Body of pancreas (tissue), 4 donors: Measurements from ENCODE around the gene ZNF541. TPM values are rescaled to one million over a fixed set of nuclear protein-coding genes. Genes with fewer than 3 reads are reported as not detected.

ENCODE experiments used
- ATAC-seq: fragments of 150-250 bp; one replicate; pipeline ENCODE4 v1.9.1; 2016
- DNase-seq, 4 donors: peaks; one replicate each; pipeline ENCODE4 v3.0.0-alpha.2; 2019
- H3K27ac ChIP-seq, 4 donors: fragments of 200-600 bp; sonication (generic); 1 replicate in 3 of 4; 2 replicates in 1 of 4; pipeline versions ENCODE4 v1.5.1 to v1.6.1; 2016 to 2019; ENCODE audit warnings: mild to moderate bottlenecking in 1 of 4, mixed read lengths in 1 of 4, moderate library complexity in 1 of 4
- H3K27me3 ChIP-seq, 2 donors: fragments of 200-600 bp; sonication (generic); one replicate each; pipeline ENCODE4 v1.6.0; 2016; ENCODE audit warnings: mild to moderate bottlenecking in 1 of 2
- H3K36me3 ChIP-seq, 2 donors: fragments of 200-600 bp; sonication (generic); replicated peaks in 1 of 2; 2 replicates each; pipeline ENCODE4 v1.5.1; 2016; ENCODE audit warnings: low read depth in 2 of 2; ENCODE audit not compliant: insufficient read depth in 1 of 2
- H3K4me1 ChIP-seq: fragments of 200-600 bp; sonication (generic); one replicate; pipeline ENCODE4 v1.6.0; 2016
- H3K4me3 ChIP-seq, 2 donors: fragments of 200-600 bp; sonication (generic); 1 replicate in 1 of 2; 2 replicates in 1 of 2; pipeline ENCODE4 v1.5.1; 2016 to 2019
- H3K9me3 ChIP-seq, 3 donors: fragments of 200-600 bp; sonication (generic); 1 replicate in 2 of 3; 2 replicates in 1 of 3; pipeline ENCODE4 v1.5.1; 2016
- POLR2A ChIP-seq, 3 donors: fragments of 450-650 bp; IDR thresholded peaks; one replicate each; pipeline ENCODE4 v1.6.1; 2016; ENCODE audit warnings: antibody characterized with exemption in 3 of 3, mild to moderate bottlenecking in 2 of 3
- WGBS, 2 donors: methylation state at CpG; one replicate each; pipeline ENCODE4 v1.1.5; 2017; 5-methylcytosine and 5-hydroxymethylcytosine counted together
- intact Hi-C: fragments of 100-400 bp; cut with DNase I; formaldehyde crosslinking; loops from one replicate; pipeline ENCODE4 v1.15.1; 2023
- total RNA-seq, 2 donors: library from RNA; depleted of rRNA; stranded (reverse); fragments of >200 nt; gene quantifications; one replicate each; pipeline ENCODE4 v1.1.0, GENCODE V29; 2016
- TF ChIP-seq, protein P1 (sequence below), 7 experiments: fragments of 450-650 bp in 4 of 7; fragments of 200-600 bp in 3 of 7; sonication (generic) in 3 of 7; IDR thresholded peaks; one replicate each; pipeline ENCODE4 v1.5.1; 2016 to 2019; ENCODE audit warnings: antibody characterized with exemption in 7 of 7

ZNF541 gene
- total RNA-seq, 2 donors from 2014 or later: under 0.01 TPM; not detected in 1

DNA sequence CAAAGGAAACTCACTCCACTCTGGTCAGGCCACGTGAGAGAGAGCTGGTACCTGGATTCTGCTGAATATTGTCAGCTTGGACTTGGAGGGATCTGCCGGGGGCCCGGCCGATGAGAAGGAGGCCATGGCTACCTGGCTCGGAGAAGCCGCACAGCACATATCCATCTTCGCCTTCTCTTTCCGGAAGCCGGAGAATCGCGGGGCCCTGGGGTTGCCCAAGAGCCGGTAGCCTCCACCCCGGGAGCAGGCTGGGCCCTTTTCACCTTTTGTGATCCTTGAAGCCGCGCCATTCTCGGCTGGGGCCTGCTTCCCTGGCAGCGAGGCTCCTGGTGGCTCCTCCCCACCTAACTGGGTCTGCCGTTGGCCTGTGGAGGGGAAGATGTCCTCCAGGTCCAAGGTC is 28.9 kb downstream of the ZNF541 start:
- 84 to 86% methylated on average over 7 to 18 of the region's 18 CpGs for WGBS, 2 donors
- DNase-seq: no peak
- Histone ChIP-seq H3K27me3 (peaks cover 0 to 6% of the 10 kb centered on the region in 2 donors), H3K9me3 (no peaks in the 10 kb centered on the region), H3K36me3 (no peaks in the 10 kb centered on the region), H3K27ac (no peak overlapping the region), H3K4me3 (no peak overlapping the region), H3K4me1 (peaks cover 9% of the 10 kb centered on the region)
- no peak for ATAC-seq
- intact Hi-C loops: no loop called here
- no peak for TF ChIP-seq POLR2A (IDR thresholded peaks at IDR 0.05)
- TF ChIP-seq, protein P1, sequence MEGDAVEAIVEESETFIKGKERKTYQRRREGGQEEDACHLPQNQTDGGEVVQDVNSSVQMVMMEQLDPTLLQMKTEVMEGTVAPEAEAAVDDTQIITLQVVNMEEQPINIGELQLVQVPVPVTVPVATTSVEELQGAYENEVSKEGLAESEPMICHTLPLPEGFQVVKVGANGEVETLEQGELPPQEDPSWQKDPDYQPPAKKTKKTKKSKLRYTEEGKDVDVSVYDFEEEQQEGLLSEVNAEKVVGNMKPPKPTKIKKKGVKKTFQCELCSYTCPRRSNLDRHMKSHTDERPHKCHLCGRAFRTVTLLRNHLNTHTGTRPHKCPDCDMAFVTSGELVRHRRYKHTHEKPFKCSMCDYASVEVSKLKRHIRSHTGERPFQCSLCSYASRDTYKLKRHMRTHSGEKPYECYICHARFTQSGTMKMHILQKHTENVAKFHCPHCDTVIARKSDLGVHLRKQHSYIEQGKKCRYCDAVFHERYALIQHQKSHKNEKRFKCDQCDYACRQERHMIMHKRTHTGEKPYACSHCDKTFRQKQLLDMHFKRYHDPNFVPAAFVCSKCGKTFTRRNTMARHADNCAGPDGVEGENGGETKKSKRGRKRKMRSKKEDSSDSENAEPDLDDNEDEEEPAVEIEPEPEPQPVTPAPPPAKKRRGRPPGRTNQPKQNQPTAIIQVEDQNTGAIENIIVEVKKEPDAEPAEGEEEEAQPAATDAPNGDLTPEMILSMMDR (IDR thresholded peaks at IDR 0.05): no peak

DNA sequence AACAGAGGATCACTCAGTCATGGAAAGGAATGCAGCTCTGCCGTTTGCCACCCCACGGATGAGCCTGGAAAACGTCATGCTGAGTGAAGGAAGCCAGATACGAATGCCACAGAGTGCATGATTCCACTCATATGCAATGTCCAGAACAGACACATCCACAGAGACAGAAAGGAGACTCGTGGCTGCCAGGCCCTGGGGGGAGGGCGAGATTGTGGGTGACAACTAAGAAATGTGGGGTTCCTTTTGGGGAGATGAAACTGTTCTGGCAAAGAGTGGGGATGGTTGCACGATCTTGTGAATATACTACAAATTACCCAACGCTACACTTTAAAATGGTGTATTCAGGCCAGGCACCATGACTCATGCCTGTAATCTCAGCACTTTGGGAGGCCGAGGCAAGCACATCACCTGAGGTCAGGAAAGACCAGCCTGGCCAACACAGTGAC is 30.9 kb downstream of the ZNF541 start:
- Histone ChIP-seq H3K4me3 (no peak overlapping the region), H3K4me1 (peaks cover 9% of the 10 kb centered on the region), H3K36me3 (no peaks in the 10 kb centered on the region), H3K27me3 (peaks cover 0 to 6% of the 10 kb centered on the region in 2 donors), H3K27ac (no peak overlapping the region), H3K9me3 (no peaks in the 10 kb centered on the region)
- 70 to 80% methylated on average over 9 of the region's 9 CpGs for WGBS, 2 donors
- TF ChIP-seq, protein P1 (IDR thresholded peaks at IDR 0.05): no peak
- no peak for TF ChIP-seq POLR2A (IDR thresholded peaks at IDR 0.05)
- intact Hi-C loops: no loop called here
- ATAC-seq (no peak), DNase-seq (no peak)

DNA sequence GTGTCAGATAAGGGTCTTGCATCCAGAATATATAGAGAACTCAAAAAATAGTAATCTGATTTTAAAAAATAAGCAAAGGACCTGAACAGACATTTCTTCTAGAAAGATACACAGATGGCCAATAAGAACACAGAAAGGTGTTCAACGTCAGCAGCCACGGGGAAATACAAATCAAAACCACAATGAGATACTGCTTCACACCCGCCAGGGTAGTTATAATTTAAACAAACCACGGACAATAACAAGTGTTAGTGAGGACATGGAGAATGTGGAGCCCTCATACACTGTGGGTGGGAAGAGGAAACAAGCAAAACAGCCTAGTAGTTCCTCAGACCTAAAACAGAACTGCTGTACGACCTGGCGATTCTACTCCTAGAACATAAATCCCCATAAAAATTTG is 31.4 kb downstream of the ZNF541 start:
- ATAC-seq (no peak), DNase-seq (no peak)
- TF ChIP-seq POLR2A (IDR thresholded peaks at IDR 0.05): no peak
- TF ChIP-seq, protein P1 (IDR thresholded peaks at IDR 0.05): no peak

DNA sequence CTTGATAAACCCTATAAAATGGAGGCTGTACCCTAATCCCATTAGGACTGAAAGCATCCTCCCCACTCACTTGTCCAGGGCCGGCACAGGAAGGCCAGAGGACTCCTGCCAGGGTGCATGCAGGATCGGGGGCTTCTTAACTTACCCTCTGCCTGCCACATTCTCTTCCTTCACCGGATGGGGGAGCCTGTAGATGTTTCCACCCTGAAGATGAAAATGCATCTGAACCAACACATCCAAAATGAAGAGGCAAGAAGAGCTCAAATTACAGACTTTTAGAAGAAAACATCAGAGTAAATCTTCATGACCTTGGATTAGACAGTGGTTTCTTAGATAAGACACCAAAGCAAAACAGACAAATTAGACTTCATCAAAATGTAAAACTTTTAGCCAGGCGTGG is 32.2 kb downstream of the ZNF541 start:
- Histone ChIP-seq H3K27ac (no peak overlapping the region), H3K4me3 (no peak overlapping the region), H3K36me3 (no peaks in the 10 kb centered on the region), H3K4me1 (peaks cover 9% of the 10 kb centered on the region), H3K27me3 (peaks cover 0 to 6% of the 10 kb centered on the region in 2 donors), H3K9me3 (no peaks in the 10 kb centered on the region)
- WGBS, 2 donors: 46 to 59% methylated on average over 4 of the region's 4 CpGs
- peak in 1 of 4 donors; percentile 17 for DNase-seq
- intact Hi-C loops: no loop called here
- ATAC-seq: no peak
- TF ChIP-seq, protein P1 (IDR thresholded peaks at IDR 0.05): peak in 4 of 7 experiments; percentile 7 to 22 (median 14)
- no peak for TF ChIP-seq POLR2A (IDR thresholded peaks at IDR 0.05)

More for the DNA sequence above, 31.4 kb downstream of the ZNF541 start:
- intact Hi-C loops: no loop called here
- no peak overlapping the region for H3K4me3 ChIP-seq
- H3K27ac ChIP-seq: no peak overlapping the region
- 58 to 62% methylated on average over 6 of the region's 6 CpGs for WGBS, 2 donors
- peaks cover 0 to 6% of the 10 kb centered on the region in 2 donors for H3K27me3 ChIP-seq
- no peaks in the 10 kb centered on the region for H3K9me3 ChIP-seq
- no peaks in the 10 kb centered on the region for H3K36me3 ChIP-seq
- peaks cover 9% of the 10 kb centered on the region for H3K4me1 ChIP-seq

DNA sequence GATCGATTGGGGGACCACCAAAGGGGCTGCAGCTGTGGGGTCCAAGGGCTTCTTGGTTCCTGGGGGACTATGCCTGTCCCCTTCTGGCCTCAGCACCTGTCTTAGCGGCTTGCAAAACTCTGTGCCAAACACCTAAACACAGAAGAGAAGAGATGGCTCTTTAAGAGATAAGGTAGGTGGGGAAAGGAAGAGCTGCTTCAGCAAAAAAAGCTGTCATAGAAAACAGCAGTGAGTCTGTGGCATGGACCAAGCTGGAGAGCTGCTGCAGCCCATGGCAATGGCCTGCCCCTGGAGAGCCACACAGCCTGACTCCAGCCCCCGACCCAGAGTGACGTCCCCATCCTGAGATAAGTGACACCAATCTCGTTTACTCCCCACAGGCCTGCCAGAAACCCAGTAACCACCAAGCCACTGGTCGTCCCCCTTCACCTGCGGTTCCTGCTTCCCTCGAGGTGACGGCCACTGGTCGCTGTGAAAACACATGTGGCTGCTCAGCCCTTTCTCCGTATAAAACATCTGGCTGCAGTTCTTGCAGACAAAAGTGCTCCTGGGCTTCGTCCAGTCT is 33.1 kb downstream of the ZNF541 start:
- ATAC-seq: no peak
- peaks cover under 1% of the 10 kb centered on the region for H3K4me1 ChIP-seq
- no peaks in the 10 kb centered on the region for H3K36me3 ChIP-seq
- DNase-seq: no peak
- H3K27ac ChIP-seq: no peak overlapping the region
- intact Hi-C loops: no loop called here
- no peaks in the 10 kb centered on the region for H3K27me3 ChIP-seq
- WGBS, 2 donors: 66 to 67% methylated on average over 6 to 12 of the region's 12 CpGs
- TF ChIP-seq, protein P1 (IDR thresholded peaks at IDR 0.05): no peak
- H3K9me3 ChIP-seq: no peaks in the 10 kb centered on the region
- H3K4me3 ChIP-seq: no peak overlapping the region
